ENCODE data around the gene ARHGAP22. TPM values are rescaled to one million over a fixed set of nuclear protein-coding genes. Genes with fewer than 3 reads are reported as not detected.

The ARHGAP22 gene
- total RNA-seq, 2 donors from 2014 or later, result 1.8 to 5.7 TPM

DNA sequence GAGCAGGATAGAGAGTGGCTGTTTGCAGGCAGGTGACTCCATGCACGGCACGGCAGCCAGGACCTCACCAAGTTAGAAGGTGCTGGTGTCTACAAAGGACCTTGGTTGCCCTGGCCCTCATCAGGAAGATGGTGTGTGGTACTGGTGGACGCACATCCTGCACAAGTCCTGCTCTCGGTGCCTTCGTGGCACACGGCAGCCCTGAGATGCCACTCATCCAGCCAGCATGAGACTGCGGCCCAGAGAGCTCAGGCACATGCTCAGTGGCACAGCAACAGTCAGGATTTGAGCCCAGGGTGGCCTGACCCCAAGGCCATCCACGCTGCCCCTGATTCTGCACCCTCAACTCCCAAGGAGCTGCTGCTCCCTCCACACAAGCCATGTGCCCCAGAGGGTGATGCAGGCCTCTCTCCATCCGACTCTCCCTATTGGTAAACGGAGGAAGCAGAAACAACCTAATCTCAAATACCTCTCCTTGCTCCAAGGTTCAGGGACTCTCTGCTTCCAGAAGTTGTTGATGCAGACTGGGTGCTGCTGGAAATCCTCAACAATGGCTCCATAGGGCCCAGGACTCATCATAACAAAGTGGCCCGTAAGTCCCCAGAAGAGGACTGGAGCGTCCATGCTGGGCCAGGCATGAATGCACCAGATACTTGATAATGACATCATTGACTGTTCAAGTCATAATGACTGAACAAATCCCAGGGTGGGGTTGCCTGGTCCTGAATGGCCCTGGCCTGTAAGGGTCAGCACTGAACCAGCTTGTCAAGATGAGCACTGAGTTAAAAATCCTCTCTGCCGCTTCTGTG is 93.6 kb downstream of the ARHGAP22 start:
- no peaks in the 10 kb centered on the region for H3K36me3 ChIP-seq
- H3K9me3 ChIP-seq, result peaks cover 0 to 18% of the 10 kb centered on the region in 2 donors
- H3K4me3 ChIP-seq, result no peak overlapping the region
- peaks cover 0 to 17% of the 10 kb centered on the region in 2 donors for H3K4me1 ChIP-seq
- TF ChIP-seq, protein P1, sequence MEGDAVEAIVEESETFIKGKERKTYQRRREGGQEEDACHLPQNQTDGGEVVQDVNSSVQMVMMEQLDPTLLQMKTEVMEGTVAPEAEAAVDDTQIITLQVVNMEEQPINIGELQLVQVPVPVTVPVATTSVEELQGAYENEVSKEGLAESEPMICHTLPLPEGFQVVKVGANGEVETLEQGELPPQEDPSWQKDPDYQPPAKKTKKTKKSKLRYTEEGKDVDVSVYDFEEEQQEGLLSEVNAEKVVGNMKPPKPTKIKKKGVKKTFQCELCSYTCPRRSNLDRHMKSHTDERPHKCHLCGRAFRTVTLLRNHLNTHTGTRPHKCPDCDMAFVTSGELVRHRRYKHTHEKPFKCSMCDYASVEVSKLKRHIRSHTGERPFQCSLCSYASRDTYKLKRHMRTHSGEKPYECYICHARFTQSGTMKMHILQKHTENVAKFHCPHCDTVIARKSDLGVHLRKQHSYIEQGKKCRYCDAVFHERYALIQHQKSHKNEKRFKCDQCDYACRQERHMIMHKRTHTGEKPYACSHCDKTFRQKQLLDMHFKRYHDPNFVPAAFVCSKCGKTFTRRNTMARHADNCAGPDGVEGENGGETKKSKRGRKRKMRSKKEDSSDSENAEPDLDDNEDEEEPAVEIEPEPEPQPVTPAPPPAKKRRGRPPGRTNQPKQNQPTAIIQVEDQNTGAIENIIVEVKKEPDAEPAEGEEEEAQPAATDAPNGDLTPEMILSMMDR (IDR thresholded peaks at IDR 0.05), result no peak
- no peak overlapping the region for H3K27ac ChIP-seq
- DNase-seq (ENCODE audit: low spot score), result no peak
- no peaks in the 10 kb centered on the region for H3K27me3 ChIP-seq

DNA sequence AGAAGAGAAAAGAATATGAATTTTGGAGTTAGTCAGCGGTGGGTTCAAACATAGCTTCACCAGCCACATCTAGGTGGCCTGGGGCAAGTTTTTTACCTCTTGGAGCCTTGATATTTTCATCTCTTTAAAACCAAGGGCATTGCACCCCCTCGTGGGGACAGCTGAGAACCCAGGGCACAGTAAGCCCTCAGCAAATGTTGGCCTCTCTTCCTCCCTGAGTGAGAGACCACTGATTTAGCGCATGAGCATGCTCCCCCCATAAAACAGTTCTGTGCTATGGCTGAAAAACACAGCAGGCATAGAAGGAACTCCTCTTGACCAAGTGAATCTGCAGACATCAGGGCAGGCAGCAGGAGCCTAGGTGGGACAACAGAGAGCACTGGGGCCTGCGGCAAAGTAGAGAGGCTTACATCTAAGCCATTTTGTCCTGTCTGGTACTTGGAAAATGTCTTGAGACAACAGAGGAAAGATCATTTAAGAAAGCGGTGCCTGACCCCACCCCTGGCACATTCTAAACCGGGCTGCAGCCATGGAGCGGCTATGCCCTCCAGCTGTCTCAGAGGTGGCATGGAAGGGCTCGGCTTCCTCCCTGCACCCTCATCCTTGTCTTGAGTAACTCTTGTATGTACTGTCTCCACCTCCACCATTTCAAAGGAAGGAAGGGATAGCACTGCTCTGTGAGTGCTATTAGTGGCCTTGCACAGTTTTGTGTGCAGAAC is 94.7 kb downstream of the ARHGAP22 start:
- no peak for DNase-seq (ENCODE audit: low spot score)
- Histone ChIP-seq H3K27me3 (no peaks in the 10 kb centered on the region), H3K9me3 (peaks cover 0 to 15% of the 10 kb centered on the region in 2 donors), H3K4me3 (no peak overlapping the region), H3K36me3 (no peaks in the 10 kb centered on the region), H3K4me1 (peaks cover 0 to 17% of the 10 kb centered on the region in 2 donors), H3K27ac (no peak overlapping the region)
- TF ChIP-seq, protein P1 (IDR thresholded peaks at IDR 0.05), result peak in 1 of 2 donors; percentile 40

DNA sequence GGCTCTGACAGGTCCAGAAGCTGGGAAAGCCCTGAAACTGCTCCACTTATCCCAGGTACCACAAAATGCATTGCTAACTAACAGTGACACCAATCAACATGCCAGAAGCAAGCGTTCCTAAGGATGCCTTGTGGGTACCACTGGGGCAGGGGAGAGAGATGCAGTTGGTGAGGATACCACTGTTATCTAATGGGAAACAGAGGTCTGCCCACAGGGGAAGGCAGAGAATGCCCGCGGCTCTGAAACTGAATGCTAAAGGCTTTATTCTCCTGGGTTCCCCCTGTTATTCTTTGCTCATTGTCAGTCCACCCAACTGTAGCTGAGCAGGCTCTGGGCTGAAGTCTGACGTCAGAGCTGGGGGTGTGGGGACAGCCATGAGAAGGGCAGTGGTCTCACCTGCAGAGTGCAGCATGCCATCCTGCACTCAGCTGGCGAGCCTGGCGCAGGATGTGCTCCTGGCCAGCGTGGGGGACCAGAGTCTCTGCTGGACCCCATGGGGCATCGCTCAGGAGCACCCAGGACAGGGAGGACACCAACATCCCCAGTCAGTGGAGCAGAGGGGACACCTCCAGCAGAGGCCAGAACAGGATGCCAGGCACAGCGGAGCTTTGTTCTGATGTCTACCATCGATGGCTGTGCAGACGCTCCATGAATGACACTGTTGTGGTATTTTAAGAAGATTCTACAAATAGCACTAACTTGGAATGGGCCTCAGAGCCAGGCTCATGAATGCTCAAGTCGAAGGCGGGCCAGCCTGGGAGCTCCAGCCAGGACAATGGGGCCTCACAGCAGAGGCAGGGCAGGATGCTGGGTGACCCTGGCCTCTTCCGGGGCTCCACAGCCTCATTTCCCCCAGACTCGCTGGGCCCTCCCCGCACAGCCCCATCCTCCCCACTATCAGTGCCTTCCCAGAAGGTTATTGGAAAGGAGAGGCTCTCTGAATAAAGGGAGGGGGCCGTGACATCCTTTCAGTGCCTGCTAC is 95.8 kb downstream of the ARHGAP22 start:
- Histone ChIP-seq H3K27ac (no peak overlapping the region), H3K36me3 (no peaks in the 10 kb centered on the region), H3K4me3 (no peak overlapping the region), H3K27me3 (no peaks in the 10 kb centered on the region), H3K9me3 (peaks cover 0 to 4% of the 10 kb centered on the region in 2 donors), H3K4me1 (peaks cover 0 to 17% of the 10 kb centered on the region in 2 donors)
- DNase-seq (ENCODE audit: low spot score), result peak; percentile 52
- TF ChIP-seq, protein P1 (IDR thresholded peaks at IDR 0.05), result no peak

DNA sequence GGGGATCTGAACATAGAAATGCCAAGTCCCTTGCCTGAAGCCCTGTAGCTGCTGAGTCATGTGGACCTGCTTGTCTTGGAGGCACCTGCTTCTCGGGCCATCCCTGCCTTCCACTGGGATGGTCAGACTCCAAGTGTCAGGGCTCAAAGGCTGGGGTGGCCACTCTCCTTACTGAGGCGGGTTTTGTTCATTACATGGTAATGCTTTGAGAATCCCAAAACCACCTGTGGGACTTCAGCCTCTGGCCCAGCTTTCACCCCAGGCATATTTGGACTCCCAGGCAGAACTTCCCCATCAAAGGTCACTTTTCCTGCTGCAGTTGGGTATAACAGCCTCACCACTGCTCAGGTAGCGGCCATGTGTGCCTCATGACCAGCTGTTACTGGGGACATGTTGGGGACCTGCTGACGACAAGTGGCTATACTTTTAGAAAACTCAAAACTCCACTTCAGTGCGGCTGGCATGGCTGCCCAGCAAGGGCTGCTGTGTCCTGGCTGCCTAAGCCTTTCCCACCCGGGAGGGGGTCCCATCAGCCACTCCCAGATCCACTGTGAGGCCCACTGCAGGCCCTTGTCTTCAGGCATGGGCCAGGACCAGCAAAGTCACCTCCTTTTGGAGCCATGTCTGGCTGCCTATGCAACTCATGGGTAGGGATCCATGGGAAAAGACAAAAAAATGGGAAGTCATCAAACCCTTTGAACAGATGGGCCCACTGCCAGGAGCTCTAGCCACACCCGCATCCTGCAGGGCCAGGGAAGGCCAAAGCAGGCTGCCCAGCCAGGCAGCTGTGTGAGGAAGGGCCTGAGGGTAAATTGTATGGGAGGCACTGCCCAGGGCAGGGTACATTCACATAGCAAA is 96.7 kb downstream of the ARHGAP22 start:
- Histone ChIP-seq H3K27ac (no peak overlapping the region), H3K27me3 (no peaks in the 10 kb centered on the region), H3K4me1 (peaks cover 0 to 17% of the 10 kb centered on the region in 2 donors), H3K36me3 (no peaks in the 10 kb centered on the region), H3K4me3 (no peak overlapping the region), H3K9me3 (no peaks in the 10 kb centered on the region)
- peak; percentile 57 for DNase-seq (ENCODE audit: low spot score)
- TF ChIP-seq, protein P1 (IDR thresholded peaks at IDR 0.05), result no peak

DNA sequence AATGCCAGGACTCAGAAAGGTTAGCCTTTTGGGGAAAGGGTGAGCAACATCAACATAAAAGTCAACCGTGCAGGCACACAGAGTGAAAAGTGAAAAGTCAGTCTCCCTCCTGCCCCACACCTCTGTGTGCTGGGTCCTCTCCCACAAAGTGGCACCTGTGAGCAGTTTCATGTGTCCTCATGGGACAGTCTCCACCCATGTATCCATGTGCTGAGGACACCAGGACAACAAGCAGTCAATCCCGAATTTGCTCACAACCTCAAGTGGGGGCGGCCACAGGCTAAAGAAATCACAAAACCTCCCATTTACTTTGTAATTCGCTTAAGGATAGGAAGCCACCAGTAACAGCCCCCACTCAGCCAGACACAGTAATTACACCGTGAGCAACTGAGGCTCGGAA is 97.4 kb downstream of the ARHGAP22 start:
- H3K4me3 ChIP-seq, result no peak overlapping the region
- H3K27me3 ChIP-seq, result no peaks in the 10 kb centered on the region
- no peak for DNase-seq (ENCODE audit: low spot score)
- H3K9me3 ChIP-seq, result no peaks in the 10 kb centered on the region
- H3K36me3 ChIP-seq, result no peaks in the 10 kb centered on the region
- TF ChIP-seq, protein P1 (IDR thresholded peaks at IDR 0.05), result no peak
- no peak overlapping the region for H3K27ac ChIP-seq
- peaks cover 0 to 17% of the 10 kb centered on the region in 2 donors for H3K4me1 ChIP-seq

Measured in right atrium auricular region (tissue), 2 donors.